Thyroid gland (tissue), 4 donors: Measurements from ENCODE around the gene RELT. TPM values are rescaled to one million over a fixed set of nuclear protein-coding genes. Genes with fewer than 3 reads are reported as not detected.

ENCODE experiments used
- DNase-seq, 2 donors: peaks; one replicate each; pipeline ENCODE4 v3.0.0-alpha.2; 2019
- H3K27ac ChIP-seq, 3 donors: fragments of 200-600 bp; sonication (generic); 1 replicate in 2 of 3; 2 replicates in 1 of 3; pipeline ENCODE4 v1.5.1; 2016 to 2019; ENCODE audit warnings: mild to moderate bottlenecking in 1 of 3, moderate library complexity in 1 of 3
- H3K27me3 ChIP-seq: fragments of 200-600 bp; sonication (generic); one replicate; pipeline ENCODE4 v1.5.1; 2019
- H3K36me3 ChIP-seq, 2 donors: fragments of 200-600 bp; sonication (generic); one replicate each; pipeline ENCODE4 v1.5.1; 2016 to 2019
- H3K4me1 ChIP-seq, 2 donors: fragments of 200-600 bp; sonication (generic); one replicate each; pipeline ENCODE4 v1.5.1; 2017 to 2019
- H3K4me3 ChIP-seq, 3 donors: fragments of 200-600 bp; sonication (generic); replicated peaks in 1 of 3; 1 replicate in 2 of 3; 2 replicates in 1 of 3; pipeline ENCODE4 v1.5.1; 2016; ENCODE audit warnings: mild to moderate bottlenecking in 1 of 3
- H3K9me3 ChIP-seq: fragments of 200-600 bp; sonication (generic); one replicate; pipeline ENCODE4 v1.5.1; 2017
- POLR2A ChIP-seq, 2 donors: fragments of 450-650 bp; IDR thresholded peaks; one replicate each; pipeline ENCODE4 v1.6.1; 2017; ENCODE audit warnings: antibody characterized with exemption in 2 of 2, mild to moderate bottlenecking in 2 of 2, moderate library complexity in 1 of 2
- WGBS, 2 donors: methylation state at CpG; one replicate each; pipeline ENCODE4 v1.1.5; 2017; 5-methylcytosine and 5-hydroxymethylcytosine counted together
- intact Hi-C: fragments of 100-400 bp; cut with DNase I; formaldehyde crosslinking; loops from one replicate; pipeline ENCODE4 v1.15.1; 2023
- total RNA-seq, 4 donors: library from RNA; depleted of rRNA; stranded (reverse); fragments of >200 nt; gene quantifications; one replicate each; pipeline ENCODE4 v1.2.3, GENCODE V29; 2016
- TF ChIP-seq, protein P1 (sequence below), 6 experiments: fragments of 200-600 bp in 3 of 6; fragments of 450-650 bp in 3 of 6; sonication (generic) in 3 of 6; IDR thresholded peaks; one replicate each; pipeline ENCODE4 v1.5.1; 2016 to 2019; ENCODE audit warnings: antibody characterized with exemption in 6 of 6, mild to moderate bottlenecking in 2 of 6, inconsistent platforms in 1 of 6, moderate library complexity in 1 of 6

Gene RELT
- total RNA-seq, 4 donors from 2014 or later: 1.6 to 3.5 (median 1.9) TPM

DNA sequence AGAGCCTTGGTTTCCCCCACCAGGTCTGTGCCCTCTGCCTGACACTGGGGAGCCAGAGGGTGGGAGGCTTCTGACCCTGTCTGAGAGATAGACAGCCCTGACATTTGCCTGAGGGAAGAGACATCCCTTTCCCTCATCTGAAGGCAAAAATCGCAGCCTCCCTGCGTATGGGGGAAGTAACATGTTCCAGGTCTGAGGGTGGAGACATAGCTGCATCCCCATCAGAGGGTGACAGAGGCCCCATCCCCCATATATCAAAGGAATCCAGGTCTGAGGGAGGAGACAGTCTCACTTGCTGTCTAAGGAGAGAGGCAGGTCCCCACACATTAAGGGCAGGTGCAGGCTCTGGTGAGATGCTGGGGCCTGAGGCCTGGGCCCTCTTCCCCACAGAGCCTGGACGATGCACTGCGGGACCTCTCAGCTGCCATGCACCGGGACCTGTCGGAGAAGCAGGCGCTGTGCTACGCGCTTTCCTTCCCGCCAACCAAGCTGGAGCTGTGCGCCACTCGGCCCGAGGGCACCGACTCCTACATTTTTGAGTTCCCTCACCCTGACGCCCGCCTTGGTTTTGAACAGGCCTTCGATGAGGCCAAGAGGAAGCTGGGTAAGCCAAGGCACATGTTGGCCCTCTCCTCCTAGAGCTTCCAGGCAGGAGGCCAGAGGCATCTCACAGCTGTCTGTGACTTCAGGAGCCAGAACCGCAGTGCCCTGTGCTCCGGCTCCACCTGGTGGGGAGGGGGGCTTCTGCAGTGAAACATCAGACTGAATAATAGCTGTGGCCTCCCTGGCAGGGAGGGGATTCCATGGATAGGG is 16.1 kb upstream of the RELT start:
- Histone ChIP-seq H3K36me3 (peaks cover 56 to 69% of the 10 kb centered on the region in 2 donors), H3K4me1 (peaks cover 0 to 3% of the 10 kb centered on the region in 2 donors), H3K4me3 (no peak overlapping the region), H3K27me3 (no peaks in the 10 kb centered on the region), H3K27ac (peak overlapping the region in 2 of 3 donors; percentile 11 to 24), H3K9me3 (no peaks in the 10 kb centered on the region)
- 83 to 92% methylated on average over 11 to 19 of the region's 19 CpGs for WGBS, 2 donors
- intact Hi-C loops: no loop called here
- TF ChIP-seq, protein P1, sequence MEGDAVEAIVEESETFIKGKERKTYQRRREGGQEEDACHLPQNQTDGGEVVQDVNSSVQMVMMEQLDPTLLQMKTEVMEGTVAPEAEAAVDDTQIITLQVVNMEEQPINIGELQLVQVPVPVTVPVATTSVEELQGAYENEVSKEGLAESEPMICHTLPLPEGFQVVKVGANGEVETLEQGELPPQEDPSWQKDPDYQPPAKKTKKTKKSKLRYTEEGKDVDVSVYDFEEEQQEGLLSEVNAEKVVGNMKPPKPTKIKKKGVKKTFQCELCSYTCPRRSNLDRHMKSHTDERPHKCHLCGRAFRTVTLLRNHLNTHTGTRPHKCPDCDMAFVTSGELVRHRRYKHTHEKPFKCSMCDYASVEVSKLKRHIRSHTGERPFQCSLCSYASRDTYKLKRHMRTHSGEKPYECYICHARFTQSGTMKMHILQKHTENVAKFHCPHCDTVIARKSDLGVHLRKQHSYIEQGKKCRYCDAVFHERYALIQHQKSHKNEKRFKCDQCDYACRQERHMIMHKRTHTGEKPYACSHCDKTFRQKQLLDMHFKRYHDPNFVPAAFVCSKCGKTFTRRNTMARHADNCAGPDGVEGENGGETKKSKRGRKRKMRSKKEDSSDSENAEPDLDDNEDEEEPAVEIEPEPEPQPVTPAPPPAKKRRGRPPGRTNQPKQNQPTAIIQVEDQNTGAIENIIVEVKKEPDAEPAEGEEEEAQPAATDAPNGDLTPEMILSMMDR (IDR thresholded peaks at IDR 0.05): no peak
- TF ChIP-seq POLR2A (IDR thresholded peaks at IDR 0.05): no peak
- DNase-seq: no peak

DNA sequence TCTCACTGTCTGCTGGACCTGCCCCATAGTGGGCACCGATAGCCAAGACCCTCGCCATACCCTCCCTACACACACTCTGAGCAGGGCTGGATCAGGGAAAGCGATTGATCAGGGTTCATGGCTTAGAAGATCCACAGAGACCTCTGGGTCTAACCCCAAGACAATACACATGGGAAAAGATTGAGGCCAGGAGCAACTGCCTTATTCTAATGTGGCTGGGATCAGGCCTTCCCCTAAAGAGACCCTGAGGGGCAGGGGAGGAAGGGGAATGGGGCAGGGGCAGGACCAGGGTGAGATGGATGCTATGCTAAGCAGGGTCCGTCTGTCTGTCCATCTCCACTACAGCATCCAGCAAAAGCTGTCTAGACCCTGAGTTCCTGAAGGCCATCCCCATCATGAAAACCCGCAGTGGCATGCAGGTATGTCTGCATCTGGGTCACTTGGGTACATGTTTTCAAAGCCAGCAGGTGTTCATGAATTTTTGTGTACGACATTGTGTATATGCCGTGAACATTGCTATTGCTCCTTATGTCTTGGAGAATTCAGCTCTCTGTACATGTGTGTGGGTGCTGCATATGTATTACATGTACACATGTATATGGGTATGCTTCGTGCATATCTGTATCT is 15.3 kb upstream of the RELT start:
- Histone ChIP-seq H3K4me3 (no peak overlapping the region), H3K27ac (no peak overlapping the region), H3K27me3 (no peaks in the 10 kb centered on the region), H3K9me3 (no peaks in the 10 kb centered on the region), H3K4me1 (peaks cover 0 to 3% of the 10 kb centered on the region in 2 donors), H3K36me3 (peaks cover 63 to 71% of the 10 kb centered on the region in 2 donors)
- no peak for DNase-seq
- intact Hi-C loops: no loop called here
- WGBS, 2 donors: 92 to 94% methylated on average over 8 of the region's 8 CpGs
- TF ChIP-seq, protein P1 (IDR thresholded peaks at IDR 0.05): no peak
- TF ChIP-seq POLR2A (IDR thresholded peaks at IDR 0.05): no peak

DNA sequence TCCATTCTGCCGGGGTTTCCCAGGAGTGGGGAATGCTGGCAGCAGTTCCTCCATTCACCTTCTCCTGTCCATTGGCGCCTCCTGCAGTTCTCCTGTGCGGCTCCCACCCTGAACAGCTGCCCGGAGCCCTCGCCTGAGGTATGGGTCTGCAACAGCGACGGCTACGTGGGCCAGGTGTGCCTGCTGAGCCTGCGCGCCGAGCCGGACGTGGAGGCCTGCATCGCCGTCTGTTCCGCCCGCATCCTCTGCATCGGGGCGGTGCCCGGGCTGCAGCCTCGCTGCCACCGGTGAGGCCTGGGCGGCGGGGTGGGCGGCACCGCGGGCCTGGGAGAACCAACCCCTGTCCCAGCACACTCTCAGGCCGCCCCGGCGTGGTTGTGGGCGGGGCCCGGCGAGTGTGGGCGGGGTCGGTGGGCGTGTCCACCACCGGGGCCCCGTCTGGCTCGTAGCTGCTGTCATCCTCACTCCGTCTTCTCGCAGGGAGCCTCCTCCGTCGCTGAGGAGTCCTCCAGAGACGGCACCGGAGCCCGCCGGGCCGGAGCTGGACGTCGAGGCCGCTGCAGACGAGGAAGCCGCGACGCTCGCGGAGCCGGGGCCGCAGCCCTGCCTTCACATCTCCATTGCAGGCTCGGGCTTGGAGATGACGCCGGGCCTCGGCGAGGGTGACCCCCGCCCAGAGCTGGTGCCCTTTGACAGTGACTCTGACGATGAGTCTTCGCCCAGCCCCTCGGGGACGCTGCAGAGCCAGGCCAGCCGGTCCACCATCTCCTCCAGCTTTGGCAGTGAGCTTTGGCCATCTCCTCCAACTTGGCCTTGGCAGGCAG is 14.0 kb upstream of the RELT start:
- no peaks in the 10 kb centered on the region for H3K27me3 ChIP-seq
- no peak overlapping the region for H3K27ac ChIP-seq
- H3K4me3 ChIP-seq: no peak overlapping the region
- DNase-seq: no peak
- H3K9me3 ChIP-seq: no peaks in the 10 kb centered on the region
- WGBS, 2 donors: 81 to 84% methylated on average over 44 to 55 of the region's 70 CpGs
- no peak for TF ChIP-seq POLR2A (IDR thresholded peaks at IDR 0.05)
- TF ChIP-seq, protein P1 (IDR thresholded peaks at IDR 0.05): no peak
- intact Hi-C loops: no loop called here
- H3K4me1 ChIP-seq: peaks cover 0 to 3% of the 10 kb centered on the region in 2 donors
- peaks cover 57 to 68% of the 10 kb centered on the region in 2 donors for H3K36me3 ChIP-seq

DNA sequence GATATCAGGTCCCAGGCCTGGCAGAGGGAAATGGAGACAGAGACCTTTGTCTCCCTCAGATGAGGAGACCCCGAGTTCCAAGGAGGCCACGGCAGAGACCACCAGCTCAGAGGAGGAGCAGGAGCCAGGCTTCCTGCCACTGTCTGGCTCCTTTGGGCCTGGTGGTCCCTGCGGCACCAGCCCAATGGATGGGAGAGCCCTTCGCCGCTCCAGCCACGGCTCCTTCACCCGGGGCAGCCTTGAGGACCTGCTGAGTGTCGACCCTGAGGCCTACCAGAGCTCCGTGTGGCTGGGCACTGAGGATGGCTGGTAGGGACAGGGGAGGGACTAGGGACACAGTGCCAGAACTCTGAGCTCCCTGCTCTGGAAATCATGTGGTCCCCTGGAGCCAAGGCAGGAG is 13.1 kb upstream of the RELT start:
- Histone ChIP-seq H3K27ac (no peak overlapping the region), H3K36me3 (peaks cover 59 to 67% of the 10 kb centered on the region in 2 donors), H3K9me3 (no peaks in the 10 kb centered on the region), H3K4me3 (no peak overlapping the region), H3K4me1 (peaks cover 0 to 3% of the 10 kb centered on the region in 2 donors), H3K27me3 (no peaks in the 10 kb centered on the region)
- 93 to 94% methylated on average over 3 to 9 of the region's 9 CpGs for WGBS, 2 donors
- no peak for DNase-seq
- intact Hi-C loops: no loop called here
- no peak for TF ChIP-seq POLR2A (IDR thresholded peaks at IDR 0.05)
- TF ChIP-seq, protein P1 (IDR thresholded peaks at IDR 0.05): no peak
